Tibial nerve (tissue), 4 donors: Measurements from ENCODE around the gene CDH5. TPM values are rescaled to one million over a fixed set of nuclear protein-coding genes. Genes with fewer than 3 reads are reported as not detected.

Experiments
- DNase-seq, 2 donors: peaks; one replicate each; pipeline ENCODE4 v3.0.0-alpha.2; 2019; ENCODE audit warnings: low spot score in 2 of 2
- H3K27ac ChIP-seq, 4 donors: fragments of 200-600 bp; sonication (generic) in 3 of 4; one replicate each; pipeline ENCODE4 v1.5.1; 2017 to 2019; ENCODE audit warnings: mild to moderate bottlenecking in 1 of 4
- H3K27me3 ChIP-seq, 2 donors: fragments of 200-600 bp; sonication (generic) in 1 of 2; one replicate each; pipeline versions ENCODE4 v1.5.1 to v1.6.0; 2017 to 2019
- H3K36me3 ChIP-seq, 3 donors: fragments of 200-600 bp; sonication (generic); one replicate each; pipeline ENCODE4 v1.5.1; 2018 to 2019
- H3K4me1 ChIP-seq, 4 donors: fragments of 200-600 bp; sonication (generic) in 3 of 4; one replicate each; pipeline ENCODE4 v1.5.1; 2017 to 2019
- H3K4me3 ChIP-seq, 4 donors: fragments of 200-600 bp; sonication (generic) in 3 of 4; one replicate each; pipeline ENCODE4 v1.5.1; 2017 to 2019; ENCODE audit warnings: mild to moderate bottlenecking in 1 of 4, moderate library complexity in 1 of 4
- H3K9me3 ChIP-seq, 4 donors: fragments of 200-600 bp; sonication (generic) in 3 of 4; one replicate each; pipeline ENCODE4 v1.5.1; 2017 to 2019
- CTCF ChIP-seq, 5 experiments: fragments of 200-600 bp in 3 of 5; fragments of 450-650 bp in 2 of 5; sonication (generic) in 3 of 5; IDR thresholded peaks; one replicate each; pipeline ENCODE4 v1.5.1; 2016 to 2019; ENCODE audit warnings: antibody characterized with exemption in 5 of 5, mild to moderate bottlenecking in 3 of 5, moderate library complexity in 2 of 5
- EP300 ChIP-seq, 2 donors: sonication (generic); formaldehyde crosslinking; IDR thresholded peaks; one replicate each; pipeline ENCODE4 v1.6.1; 2017; ENCODE audit warnings: antibody characterized with exemption in 2 of 2, mild to moderate bottlenecking in 1 of 2
- POLR2A ChIP-seq, 2 donors: fragments of 450-650 bp; IDR thresholded peaks; one replicate each; pipeline ENCODE4 v1.6.1; 2017; ENCODE audit warnings: antibody characterized with exemption in 2 of 2, mild to moderate bottlenecking in 2 of 2, moderate library complexity in 2 of 2
- WGBS, 2 donors: methylation state at CpG; one replicate each; pipeline ENCODE4 v1.1.5; 2018; 5-methylcytosine and 5-hydroxymethylcytosine counted together
- total RNA-seq, 4 donors: library from RNA; depleted of rRNA; stranded (reverse); fragments of >200 nt; gene quantifications; one replicate each; pipeline ENCODE4 v1.1.0, GENCODE V29; 2016

CDH5 gene
- total RNA-seq, 4 donors from 2014 or later, result 47.3 to 79.3 (median 67.0) TPM

- Histone ChIP-seq H3K4me1 (no peaks in the 10 kb centered on the region), H3K27ac (no peak overlapping the region), H3K36me3 (no peaks in the 10 kb centered on the region), H3K4me3 (no peak overlapping the region), H3K27me3 (peaks cover 0 to 5% of the 10 kb centered on the region in 2 donors), H3K9me3 (no peaks in the 10 kb centered on the region)
- no peak for TF ChIP-seq POLR2A (IDR thresholded peaks at IDR 0.05)
- no peak for TF ChIP-seq EP300 (IDR thresholded peaks at IDR 0.05)
- no peak for TF ChIP-seq CTCF (IDR thresholded peaks at IDR 0.05)
- DNase-seq, result no peak
- WGBS, 2 donors, result 70 to 72% methylated on average over 15 of the region's 15 CpGs
Observed at GRCh38 chr16:66437391-66437945, 71.0 kb downstream of the CDH5 start.

GRCh38 chr16:66438536-66438935 is 72.0 kb downstream of the CDH5 start:
- H3K27ac ChIP-seq, result no peak overlapping the region
- no peaks in the 10 kb centered on the region for H3K36me3 ChIP-seq
- no peak for TF ChIP-seq EP300 (IDR thresholded peaks at IDR 0.05)
- no peaks in the 10 kb centered on the region for H3K9me3 ChIP-seq
- peaks cover 0 to 5% of the 10 kb centered on the region in 2 donors for H3K27me3 ChIP-seq
- H3K4me1 ChIP-seq, result no peaks in the 10 kb centered on the region
- 85 to 88% methylated on average over 8 of the region's 8 CpGs for WGBS, 2 donors
- no peak overlapping the region for H3K4me3 ChIP-seq
- no peak for DNase-seq

GRCh38 chr16:66439051-66439730 is 72.7 kb downstream of the CDH5 start:
- Histone ChIP-seq H3K27me3 (peaks cover 0 to 5% of the 10 kb centered on the region in 2 donors), H3K36me3 (no peaks in the 10 kb centered on the region), H3K4me1 (no peaks in the 10 kb centered on the region), H3K27ac (no peak overlapping the region), H3K4me3 (no peak overlapping the region), H3K9me3 (no peaks in the 10 kb centered on the region)
- WGBS, 2 donors, result 79 to 92% methylated on average over 4 to 5 of the region's 5 CpGs
- TF ChIP-seq POLR2A (IDR thresholded peaks at IDR 0.05), result no peak
- no peak for TF ChIP-seq EP300 (IDR thresholded peaks at IDR 0.05)
- TF ChIP-seq CTCF (IDR thresholded peaks at IDR 0.05), result no peak
- DNase-seq, result no peak

GRCh38 chr16:66440271-66440802 is 73.8 kb downstream of the CDH5 start:
- no peak for DNase-seq
- WGBS, 2 donors, result 82 to 87% methylated on average over 10 of the region's 10 CpGs

DNA sequence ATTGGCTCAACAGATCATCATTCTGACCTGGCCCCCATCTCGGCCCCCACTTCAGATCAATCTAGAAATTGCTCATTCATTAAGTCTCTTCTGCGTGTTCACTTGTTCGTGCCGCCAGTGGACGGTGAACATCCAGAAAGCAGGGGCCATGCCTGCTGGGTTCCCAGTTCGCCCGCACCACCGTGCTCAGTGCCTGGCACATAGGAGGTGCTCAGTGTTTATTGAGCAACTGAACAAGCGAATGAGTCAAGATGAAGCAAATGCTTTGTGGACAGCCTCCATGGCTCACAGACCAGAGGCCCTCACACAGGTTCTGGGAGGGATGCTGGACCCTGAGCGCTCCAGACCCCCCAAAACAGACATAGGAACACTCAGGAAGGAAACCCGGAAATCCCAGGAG is 74.5 kb downstream of the CDH5 start:
- Histone ChIP-seq H3K27ac (no peak overlapping the region), H3K9me3 (no peaks in the 10 kb centered on the region), H3K27me3 (no peaks in the 10 kb centered on the region), H3K4me3 (no peak overlapping the region), H3K4me1 (no peaks in the 10 kb centered on the region), H3K36me3 (no peaks in the 10 kb centered on the region)
- no peak for TF ChIP-seq CTCF (IDR thresholded peaks at IDR 0.05)
- no peak for TF ChIP-seq EP300 (IDR thresholded peaks at IDR 0.05)
- TF ChIP-seq POLR2A (IDR thresholded peaks at IDR 0.05), result no peak
- DNase-seq, result no peak
- 88 to 91% methylated on average over 11 of the region's 11 CpGs for WGBS, 2 donors

More at GRCh38 chr16:66440271-66440802, 73.8 kb downstream of the CDH5 start:
- H3K27ac ChIP-seq, result no peak overlapping the region
- no peak overlapping the region for H3K4me3 ChIP-seq
- H3K36me3 ChIP-seq, result no peaks in the 10 kb centered on the region
- no peaks in the 10 kb centered on the region for H3K27me3 ChIP-seq
- no peaks in the 10 kb centered on the region for H3K4me1 ChIP-seq
- TF ChIP-seq POLR2A (IDR thresholded peaks at IDR 0.05) (no peak), EP300 (IDR thresholded peaks at IDR 0.05) (no peak), CTCF (IDR thresholded peaks at IDR 0.05) (no peak)
- no peaks in the 10 kb centered on the region for H3K9me3 ChIP-seq
